Pancreas (tissue), 10 donors: ENCODE data around the gene RNF44. TPM values are rescaled to one million over a fixed set of nuclear protein-coding genes. Genes with fewer than 3 reads are reported as not detected.
A peak's percentile ranks its signal among the peaks of the same experiment; 100 is the strongest.

ENCODE experiments used
- ATAC-seq, 4 donors: fragments of 200-7000 bp; cut with Tn5 transposase; one replicate each; pipeline versions ENCODE4 v1.8.0 to v1.9.1; 2020; ENCODE audit warnings: mild to moderate bottlenecking in 4 of 4, moderate library complexity in 4 of 4
- DNase-seq, 6 donors: peaks; one replicate each; pipeline ENCODE4 v3.0.0-alpha.2; 2020
- FAIRE-seq: peaks from 2 replicates; lab custom pipeline; 2012; peaks lifted over from hg19 to GRCh38; lab: Jason Lieb, UNC
- H3K27ac ChIP-seq, 4 donors: fragments of 200-600 bp; sonication (generic); 1 replicate in 3 of 4; 2 replicates in 1 of 4; pipeline versions ENCODE4 v1.5.0 to v1.8.0; 2020
- H3K27me3 ChIP-seq, 4 donors: fragments of 200-600 bp; one replicate each; pipeline ENCODE4 v1.8.0; 2021
- H3K36me3 ChIP-seq, 3 donors: fragments of 200-600 bp; sonication (generic) in 1 of 3; one replicate each; pipeline versions ENCODE4 v1.5.0 to v1.8.0; 2020 to 2021
- H3K4me1 ChIP-seq, 3 donors: fragments of 200-600 bp; one replicate each; pipeline ENCODE4 v1.8.0; 2021
- H3K4me3 ChIP-seq, 4 donors: fragments of 200-600 bp; sonication (generic) in 2 of 4; one replicate each; pipeline versions ENCODE4 v1.5.0 to v1.8.0; 2020 to 2021
- H3K9me3 ChIP-seq, 4 donors: fragments of 200-600 bp; one replicate each; pipeline ENCODE4 v1.8.0; 2021
- CTCF ChIP-seq, 4 donors: fragments of 200-600 bp; sonication (generic) in 3 of 4; IDR thresholded peaks; one replicate each; pipeline versions ENCODE4 v1.5.0 to v1.8.0; 2021; ENCODE audit warnings: antibody characterized with exemption in 4 of 4
- WGBS, 2 donors: extraction: QIAGEN DNeasy Blood & Tissue Kit; methylation state at CpG; one replicate each; pipeline ENCODE4 v1.1.7; 2013; 5-methylcytosine and 5-hydroxymethylcytosine counted together
- intact Hi-C, 3 donors: fragments of 100-400 bp; cut with DNase I; formaldehyde crosslinking; loops; one replicate each; pipeline versions ENCODE4 v1.11.1 to v1.14.2; 2022
- polyA plus RNA-seq, 2 donors: library from polyadenylated mRNA; stranded (reverse); fragments of 200-250 nt; gene quantifications; one replicate each; pipeline ENCODE4 v1.2.3, GENCODE V29; 2013
- total RNA-seq, 6 donors: library from RNA; stranded (reverse); fragmentation: NEBNext Ultra II Directional in 4 of 6; extraction: Animal tissue kit (Norgen Biotek cat#: 25700) in 4 of 6; gene quantifications; one replicate each; pipeline versions ENCODE4 v1.2.1 to v1.2.4, GENCODE V29; 2021 to 2023
- donor health status: healthy with polysubstance abuse.
- donor health status: DM: no; HTN: no; CAD: no; lungs with moderate emphysema.
- donor health status: DM: no; HTN: no; CAD: no.
- donor health status: control.
- donor health status: control.
- donor health status: Bipolar disorder and iron deficiency.
- donor health status: DM: yes; HTN: yes; CAD: no.
- donor health status: DM: no; HTN: no; CAD: no.
- donor health status: DM: no; HTN: no; CAD: no.
- donor health status: DM: yes; HTN: yes; CAD: no.

The RNF44 gene
- total and polyA plus RNA-seq, 8 donors = 13.8 to 36.6 (median 18.5) TPM

- DNase-seq (no peak), ATAC-seq (peak in 1 of 4 donors; percentile 37), FAIRE-seq (no peak)
- H3K27ac ChIP-seq = no peak within 1 kb of the TSS
- H3K4me1 ChIP-seq = no peaks in the 10 kb centered on the region
- H3K4me3 ChIP-seq = no peak within 1 kb of the TSS
- H3K9me3 ChIP-seq = no peaks in the 10 kb centered on the region
- whole genome bisulfite sequencing, 2 donors = 55 to 57% methylated on average over 18 of the region's 18 CpGs
- TF ChIP-seq CTCF (IDR thresholded peaks at IDR 0.05) = no peak
- H3K27me3 ChIP-seq = no peaks in the 10 kb centered on the region
- no peaks in the 10 kb centered on the region for H3K36me3 ChIP-seq
- intact Hi-C loops = no loop called here
Measured at GRCh38 chr5:176548967-176549444, 11.8 kb upstream of the RNF44 start, which contains the start of gene CDHR2. TSS of gene CDHR2 (plus strand) at chr5:176549342. CDS start at chr5:176565353, 16,011 bp downstream.

DNA sequence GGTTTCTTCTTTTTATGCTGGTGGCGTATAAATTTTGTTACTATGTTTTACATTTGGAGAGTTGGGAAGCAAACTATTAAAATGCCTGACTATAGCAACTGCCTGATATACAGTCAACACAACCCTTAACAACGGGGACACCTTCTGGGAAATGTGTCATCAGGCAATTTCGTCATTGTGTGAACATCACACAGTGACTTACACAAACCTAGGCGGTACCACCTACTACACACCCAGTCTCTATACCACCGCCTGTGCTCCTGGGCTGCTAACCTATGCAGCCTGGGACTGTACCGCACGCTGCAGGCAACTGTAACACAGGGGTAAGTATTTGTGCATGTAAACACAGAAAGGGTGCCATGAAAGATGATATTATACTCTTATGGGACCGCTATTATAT, 10.6 kb upstream of the RNF44 start:
- no peak overlapping the region for H3K4me3 ChIP-seq
- no peaks in the 10 kb centered on the region for H3K4me1 ChIP-seq
- FAIRE-seq (no peak), DNase-seq (no peak), ATAC-seq (peak in 2 of 4 donors; percentile 1 to 22)
- 66 to 71% methylated on average over 8 of the region's 8 CpGs for WGBS, 2 donors
- no peaks in the 10 kb centered on the region for H3K36me3 ChIP-seq
- no peak for TF ChIP-seq CTCF (IDR thresholded peaks at IDR 0.05)
- intact Hi-C loops = no loop called here
- H3K9me3 ChIP-seq = no peaks in the 10 kb centered on the region
- H3K27me3 ChIP-seq = no peaks in the 10 kb centered on the region
- H3K27ac ChIP-seq = no peak overlapping the region

- DNase-seq (peak in 1 of 6 donors; percentile 68), ATAC-seq (no peak), FAIRE-seq (no peak)
- WGBS, 2 donors = 66 to 71% methylated on average over 13 of the region's 13 CpGs
- H3K9me3 ChIP-seq = no peaks in the 10 kb centered on the region
- H3K4me3 ChIP-seq = no peak overlapping the region
- no peaks in the 10 kb centered on the region for H3K27me3 ChIP-seq
- no peak for TF ChIP-seq CTCF (IDR thresholded peaks at IDR 0.05)
- intact Hi-C loops = no loop called here
- no peaks in the 10 kb centered on the region for H3K36me3 ChIP-seq
- no peak overlapping the region for H3K27ac ChIP-seq
- peaks cover 0 to 4% (median 0%) of the 10 kb centered on the region in 3 donors for H3K4me1 ChIP-seq
Measured at GRCh38 chr5:176545737-176546509, 8.7 kb upstream of the RNF44 start.

DNA sequence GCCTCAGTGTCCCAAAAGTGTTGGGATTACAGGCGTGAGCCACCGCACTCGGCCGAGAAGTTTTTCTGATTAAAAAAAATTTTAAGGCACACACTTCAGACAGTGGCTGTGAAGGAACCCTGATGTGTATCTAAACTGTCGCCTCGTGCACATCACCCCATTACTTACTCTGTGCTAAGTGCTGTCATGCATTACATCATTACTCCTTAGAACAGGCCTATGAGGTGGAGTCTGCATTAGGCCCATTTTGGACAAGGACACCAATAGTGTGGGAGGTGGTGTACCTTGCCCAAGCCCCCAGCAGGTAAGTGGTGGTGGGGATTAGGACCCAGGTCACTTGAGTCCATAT, 8.2 kb upstream of the RNF44 start:
- WGBS, 2 donors = 95 to 97% methylated on average over 6 of the region's 6 CpGs
- ATAC-seq (no peak), FAIRE-seq (no peak), DNase-seq (no peak)
- intact Hi-C loops = no loop called here
- Histone ChIP-seq H3K36me3 (no peaks in the 10 kb centered on the region), H3K27me3 (no peaks in the 10 kb centered on the region), H3K4me3 (no peak overlapping the region), H3K27ac (no peak overlapping the region), H3K9me3 (no peaks in the 10 kb centered on the region), H3K4me1 (peaks cover 0 to 4% (median 0%) of the 10 kb centered on the region in 3 donors)
- no peak for TF ChIP-seq CTCF (IDR thresholded peaks at IDR 0.05)
